Measurements from ENCODE around the gene CEP41.
"Not testable (repeated sequence)": the region's sequence is repeated elsewhere in the genome, so short reads cannot be mapped to it uniquely, and the experiment has no call there.

The CEP41 gene

DNA sequence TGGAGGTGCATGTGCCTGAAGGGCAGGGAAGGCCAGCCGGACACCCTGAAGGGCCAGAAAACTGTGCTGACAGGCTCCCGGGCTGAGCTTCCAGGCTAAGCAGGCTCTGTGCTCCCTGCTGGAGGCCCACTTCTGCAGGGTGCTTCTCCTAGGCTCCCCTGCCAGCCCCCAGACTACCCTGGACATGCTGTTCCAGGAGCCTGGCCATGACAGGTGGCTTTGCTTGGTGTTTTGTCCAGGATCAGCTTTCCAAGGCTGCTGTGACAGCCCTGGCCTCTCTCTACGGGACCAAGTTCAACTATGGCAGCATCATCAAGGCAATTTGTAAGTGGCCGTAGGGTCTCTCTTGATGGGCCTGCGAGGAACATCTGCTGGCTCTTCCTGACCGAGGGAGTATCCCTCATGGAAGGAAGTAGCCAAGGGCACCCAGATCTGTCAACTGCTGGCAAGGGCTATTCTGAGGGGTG lies 55.2 kb downstream of the CEP41 start:
- DNase-seq = no peak

DNA sequence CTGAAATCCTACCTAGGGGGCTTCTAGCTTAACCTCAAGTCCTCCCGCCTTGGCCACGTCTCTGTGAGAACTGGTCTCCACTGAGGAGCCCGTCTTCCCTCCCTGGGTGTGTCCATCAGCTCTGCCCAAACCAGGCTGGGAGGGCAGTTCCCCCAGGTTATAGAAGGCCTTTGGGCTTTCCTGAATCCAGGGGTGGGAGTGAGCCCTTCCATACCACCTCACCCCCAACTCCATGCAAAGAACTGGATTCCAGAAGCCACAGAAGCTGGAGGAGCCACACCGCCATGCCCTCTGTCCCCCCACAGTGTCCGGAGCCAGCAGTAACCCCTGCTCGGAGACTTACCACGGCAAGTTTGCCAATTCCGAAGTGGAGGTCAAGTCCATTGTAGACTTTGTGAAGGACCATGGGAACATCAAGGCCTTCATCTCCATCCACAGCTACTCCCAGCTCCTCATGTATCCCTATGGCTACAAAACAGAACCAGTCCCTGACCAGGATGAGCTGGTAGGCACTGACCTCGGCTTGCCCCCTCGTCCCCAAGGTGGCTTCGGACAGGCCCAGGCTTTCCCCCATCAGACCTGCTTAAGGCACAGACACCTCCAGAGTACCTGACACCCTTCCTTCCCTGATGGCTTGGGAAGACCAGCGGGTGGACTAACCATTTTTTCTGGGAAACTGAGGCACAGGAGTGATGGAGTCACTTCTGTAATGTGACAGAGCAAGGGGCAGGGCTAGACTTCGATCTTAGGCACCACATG lies 55.8 kb downstream of the CEP41 start:
- no peak for DNase-seq

DNA sequence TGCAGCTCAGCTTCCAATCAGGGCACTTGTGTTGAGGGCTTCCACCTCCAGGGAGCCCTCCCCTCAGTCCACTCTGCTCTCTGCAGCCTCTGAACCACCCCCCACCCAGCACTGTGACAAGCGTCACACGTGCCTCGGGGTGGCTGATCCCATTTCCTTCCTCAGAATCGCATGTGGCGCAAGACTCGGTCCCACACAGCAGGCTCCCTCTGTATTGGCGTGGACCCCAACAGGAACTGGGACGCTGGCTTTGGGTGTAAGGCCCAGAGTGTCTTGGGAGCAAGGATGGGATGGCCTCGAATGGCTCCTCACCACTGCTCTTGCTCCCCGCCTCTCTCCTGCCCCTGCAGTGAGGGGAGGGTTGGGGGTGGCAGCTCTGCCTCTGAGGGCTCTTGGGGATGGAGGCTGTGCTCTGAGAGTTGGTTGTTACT lies 56.4 kb downstream of the CEP41 start:
- DNase-seq = no peak

DNA sequence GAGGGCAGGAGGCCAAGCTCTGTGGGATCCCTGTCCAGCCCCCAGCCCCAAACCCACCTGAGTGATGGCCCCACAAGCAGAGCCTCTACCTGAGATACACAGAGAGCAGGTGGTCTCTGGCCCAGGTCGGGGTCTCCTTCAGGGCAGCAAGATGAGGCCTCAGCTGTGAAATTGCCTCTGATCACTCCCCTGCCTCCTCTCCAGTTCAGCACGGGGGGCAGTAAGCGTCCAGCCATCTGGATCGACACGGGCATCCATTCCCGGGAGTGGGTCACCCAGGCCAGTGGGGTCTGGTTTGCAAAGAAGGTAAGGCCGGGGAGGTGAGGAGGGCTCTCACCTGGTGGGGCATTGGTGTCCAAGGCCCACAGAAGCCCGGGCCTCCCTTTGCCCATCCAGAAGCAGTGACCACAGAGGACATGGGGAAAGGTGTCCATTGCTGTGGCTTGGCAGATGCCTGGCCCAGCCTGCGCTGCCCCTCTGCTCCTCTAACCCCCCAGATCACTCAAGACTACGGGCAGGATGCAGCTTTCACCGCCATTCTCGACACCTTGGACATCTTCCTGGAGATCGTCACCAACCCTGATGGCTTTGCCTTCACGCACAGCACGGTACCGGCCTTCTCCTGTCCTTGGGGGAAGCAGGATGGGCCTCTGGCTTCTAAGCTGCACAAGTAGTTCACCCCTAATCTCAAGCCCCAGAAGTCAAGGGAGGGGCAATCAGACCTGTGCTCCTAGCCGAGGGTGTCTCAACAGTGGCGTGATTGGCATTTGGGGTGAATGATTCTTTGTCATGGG lies 57.4 kb downstream of the CEP41 start:
- no peak for DNase-seq

DNA sequence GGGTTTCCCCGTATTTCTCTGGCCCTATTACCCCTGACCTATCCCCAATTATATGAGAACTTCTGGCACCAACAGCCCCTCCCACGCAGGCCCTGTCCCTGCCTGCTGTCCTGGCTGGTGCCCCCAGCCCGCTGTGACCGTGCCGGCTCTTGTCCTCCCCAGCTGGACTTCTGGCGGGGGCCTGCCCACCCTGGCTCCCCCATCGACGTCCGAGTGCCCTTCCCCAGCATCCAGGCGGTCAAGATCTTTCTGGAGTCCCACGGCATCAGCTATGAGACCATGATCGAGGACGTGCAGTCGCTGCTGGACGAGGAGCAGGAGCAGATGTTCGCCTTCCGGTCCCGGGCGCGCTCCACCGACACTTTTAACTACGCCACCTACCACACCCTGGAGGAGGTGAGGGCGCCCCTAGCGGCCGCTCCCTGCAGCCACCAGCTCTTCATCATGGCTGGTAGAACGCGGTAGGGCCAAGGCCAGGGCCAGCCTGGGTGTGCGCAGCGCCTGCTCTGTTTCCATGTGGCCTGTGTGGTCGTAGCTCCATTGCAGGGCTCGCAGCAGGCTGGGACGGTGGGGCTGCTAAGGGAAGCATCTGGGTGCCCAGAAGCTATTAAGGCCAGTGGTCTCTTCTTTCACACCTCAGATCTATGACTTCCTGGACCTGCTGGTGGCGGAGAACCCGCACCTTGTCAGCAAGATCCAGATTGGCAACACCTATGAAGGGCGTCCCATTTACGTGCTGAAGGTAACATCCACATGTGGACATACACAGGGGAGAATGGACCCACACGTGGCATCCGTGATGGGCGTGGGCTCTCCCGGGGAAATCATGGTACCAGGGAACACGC lies 59.1 kb downstream of the CEP41 start:
- DNase-seq = no peak

DNA sequence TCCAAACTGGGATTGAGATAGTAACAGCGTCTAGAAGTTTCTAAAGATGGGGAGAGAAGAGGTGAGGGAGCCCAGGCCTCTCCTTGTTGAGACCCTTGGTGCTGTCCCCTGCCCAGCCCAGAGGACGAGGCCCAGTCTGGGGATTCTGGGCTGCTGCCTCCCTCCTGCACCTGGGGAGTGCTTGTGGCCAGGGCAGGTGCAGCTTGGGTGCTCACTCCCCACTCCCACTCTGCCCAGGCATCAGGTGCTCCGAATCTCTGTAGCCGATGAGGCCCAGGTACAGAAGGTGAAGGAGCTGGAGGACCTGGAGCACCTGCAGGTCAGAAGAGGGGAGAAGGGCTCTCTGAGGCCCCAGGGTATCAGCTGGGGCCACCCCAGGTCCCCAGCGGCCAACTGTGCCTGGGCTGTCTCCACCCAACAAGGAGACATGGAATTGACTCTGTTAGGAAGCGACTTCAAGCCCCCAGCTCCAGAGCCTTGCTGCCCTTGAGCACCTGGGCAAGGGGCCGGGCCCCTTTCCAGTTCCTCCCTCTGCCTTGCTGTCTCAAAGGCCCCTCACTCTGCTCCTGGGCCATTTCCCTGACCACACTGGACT lies 59.9 kb downstream of the CEP41 start:
- no peak for DNase-seq

DNA sequence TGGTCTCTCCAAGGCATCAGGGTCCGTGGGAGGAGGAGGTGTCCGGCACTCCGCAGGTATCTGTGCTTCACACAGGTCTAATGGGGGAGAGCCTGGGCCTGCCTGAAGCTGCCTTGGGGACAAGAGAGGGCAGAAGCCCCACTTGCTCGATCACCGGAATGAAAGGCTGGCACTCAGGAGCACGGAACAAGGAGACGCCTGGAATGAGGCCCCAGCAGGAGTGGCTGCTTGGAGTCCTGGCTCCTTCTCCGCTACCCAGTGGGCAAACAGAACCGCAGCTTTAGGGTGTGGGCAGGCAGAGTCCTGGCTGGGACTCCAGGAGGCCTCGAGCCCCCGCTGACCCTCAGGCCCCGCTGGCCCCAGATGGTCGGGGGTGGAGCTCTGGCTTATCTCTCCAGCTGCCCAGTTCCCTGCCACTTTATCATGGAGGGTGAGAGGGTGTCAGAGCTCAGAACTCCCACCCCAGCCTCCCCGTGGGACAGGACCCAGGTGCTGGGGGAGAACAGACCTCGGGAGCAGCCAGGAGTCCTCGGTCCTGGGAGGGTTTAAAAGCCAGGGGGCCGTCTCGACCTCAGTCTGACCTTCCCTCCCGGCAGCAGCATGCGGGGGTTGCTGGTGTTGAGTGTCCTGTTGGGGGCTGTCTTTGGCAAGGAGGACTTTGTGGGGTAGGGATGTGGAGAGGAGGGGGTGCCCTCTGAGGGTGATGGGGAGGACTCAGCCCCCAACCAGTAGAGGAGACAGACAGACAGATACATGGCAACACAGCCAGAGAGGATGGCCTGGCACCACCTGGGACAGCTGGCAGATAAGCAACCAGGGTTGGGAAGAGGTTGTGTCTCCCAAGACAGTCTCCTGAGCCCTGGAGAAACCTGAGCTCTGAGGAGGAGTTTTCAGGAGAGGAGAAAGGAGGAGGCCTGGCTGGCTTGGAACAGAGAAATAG lies 60.6 kb downstream of the CEP41 start, which contains the start of gene CPA1:
Gene CPA1, plus strand, starts transcription at position 574 of the 940 bp plus-strand sequence. Its CDS starts 27 bp downstream, at position 601.
- DNase-seq = no peak

DNA sequence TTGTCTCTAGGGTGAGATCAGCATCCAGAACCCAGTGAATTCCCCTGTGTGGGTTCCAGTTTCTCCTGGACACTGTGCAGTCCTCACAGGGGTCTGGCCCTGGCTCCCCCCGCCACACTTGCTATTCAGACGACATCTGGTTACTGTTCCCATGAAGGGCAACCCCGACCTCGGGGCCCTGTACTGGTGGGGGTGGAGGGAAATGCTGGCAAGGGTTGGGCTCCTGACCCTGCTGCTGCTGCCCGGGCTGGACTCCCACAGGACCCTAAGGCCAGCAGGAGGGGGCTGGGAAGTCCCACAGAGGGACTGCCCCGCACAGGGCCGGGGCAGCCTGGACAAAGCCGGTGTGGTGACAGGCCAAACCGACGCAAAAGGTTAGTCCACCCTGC lies 61.3 kb downstream of the CEP41 start:
- DNase-seq = no peak

DNA sequence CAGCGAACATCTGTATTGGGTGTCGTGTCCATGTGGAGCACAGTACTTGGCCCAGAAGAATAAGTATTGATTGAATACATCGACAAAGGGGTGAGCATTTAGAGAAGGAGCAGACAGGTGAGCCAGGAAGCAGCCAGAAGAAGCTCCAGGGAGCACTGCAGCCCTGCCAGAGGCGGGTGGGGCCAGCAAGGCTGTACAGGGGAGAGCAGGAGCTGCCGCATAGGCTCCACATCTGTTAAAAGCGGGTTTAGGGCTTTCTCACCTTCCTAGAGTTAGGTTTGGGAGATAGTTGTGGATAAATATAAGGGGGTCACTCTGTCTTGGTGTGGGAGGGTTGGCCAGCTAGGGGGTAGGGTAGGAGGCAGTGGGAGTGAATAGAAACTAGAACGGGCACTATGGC lies 61.8 kb downstream of the CEP41 start:
- no peak for DNase-seq

DNA sequence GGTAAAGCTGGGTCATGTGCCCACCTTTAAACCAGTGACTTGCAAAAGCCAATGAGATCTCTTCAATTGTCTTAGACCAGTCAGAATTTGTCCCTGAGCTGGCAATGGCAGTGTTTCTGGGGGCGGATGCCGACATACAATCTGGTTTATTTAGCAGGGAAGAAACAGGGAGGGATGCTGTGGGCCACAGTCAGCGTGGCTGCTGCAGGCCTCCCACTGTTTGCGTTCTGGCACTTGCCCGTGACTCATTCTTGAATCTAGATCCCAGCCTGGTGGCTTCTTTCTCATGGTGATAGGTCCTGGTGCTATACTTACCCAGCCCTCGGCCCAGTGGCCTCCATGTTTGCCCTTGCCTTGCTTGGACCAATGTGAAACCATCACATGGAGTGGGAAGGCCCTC lies 63.6 kb downstream of the CEP41 start:
- DNase-seq = no peak

DNA sequence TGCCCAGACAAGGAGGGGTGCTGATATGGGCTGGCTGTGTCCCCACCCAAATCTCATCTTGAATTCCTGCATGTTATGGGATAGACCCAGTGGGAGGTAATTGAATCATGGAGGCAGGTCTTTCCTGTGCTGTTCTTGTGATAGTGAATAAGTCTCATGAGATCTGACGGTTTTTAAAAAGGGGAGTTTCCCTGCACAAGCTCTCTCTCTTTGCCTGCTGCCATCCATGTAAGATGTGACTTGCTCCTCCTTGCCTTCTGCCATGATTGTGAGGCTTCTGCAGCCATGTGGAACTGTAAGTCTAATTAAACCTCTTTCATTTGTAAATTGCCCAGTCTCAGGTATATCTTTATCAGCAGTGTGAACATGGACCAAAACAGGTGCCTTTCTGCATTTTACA lies 64.4 kb downstream of the CEP41 start:
- DNase-seq = not testable (repeated sequence)

DNA sequence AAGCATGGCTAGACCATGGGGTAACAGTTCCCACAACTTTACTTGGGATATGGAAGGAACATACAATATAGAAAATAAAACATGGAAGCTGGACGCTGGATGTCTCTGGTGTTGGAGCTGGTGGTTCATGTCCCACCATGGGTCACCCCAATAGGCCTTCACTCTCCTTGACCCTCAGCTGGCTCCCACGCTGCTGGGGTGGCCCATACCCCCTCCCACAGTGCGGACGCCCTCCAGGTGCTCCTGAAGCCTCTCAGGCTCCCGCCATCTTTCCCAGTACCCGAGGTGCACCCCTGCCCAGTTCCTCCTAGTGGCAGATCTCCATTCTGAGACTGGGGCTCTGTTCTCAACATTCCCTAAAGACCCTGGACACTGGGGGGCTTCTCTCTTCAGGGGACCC lies 66.3 kb downstream of the CEP41 start:
- DNase-seq = no peak

DNA sequence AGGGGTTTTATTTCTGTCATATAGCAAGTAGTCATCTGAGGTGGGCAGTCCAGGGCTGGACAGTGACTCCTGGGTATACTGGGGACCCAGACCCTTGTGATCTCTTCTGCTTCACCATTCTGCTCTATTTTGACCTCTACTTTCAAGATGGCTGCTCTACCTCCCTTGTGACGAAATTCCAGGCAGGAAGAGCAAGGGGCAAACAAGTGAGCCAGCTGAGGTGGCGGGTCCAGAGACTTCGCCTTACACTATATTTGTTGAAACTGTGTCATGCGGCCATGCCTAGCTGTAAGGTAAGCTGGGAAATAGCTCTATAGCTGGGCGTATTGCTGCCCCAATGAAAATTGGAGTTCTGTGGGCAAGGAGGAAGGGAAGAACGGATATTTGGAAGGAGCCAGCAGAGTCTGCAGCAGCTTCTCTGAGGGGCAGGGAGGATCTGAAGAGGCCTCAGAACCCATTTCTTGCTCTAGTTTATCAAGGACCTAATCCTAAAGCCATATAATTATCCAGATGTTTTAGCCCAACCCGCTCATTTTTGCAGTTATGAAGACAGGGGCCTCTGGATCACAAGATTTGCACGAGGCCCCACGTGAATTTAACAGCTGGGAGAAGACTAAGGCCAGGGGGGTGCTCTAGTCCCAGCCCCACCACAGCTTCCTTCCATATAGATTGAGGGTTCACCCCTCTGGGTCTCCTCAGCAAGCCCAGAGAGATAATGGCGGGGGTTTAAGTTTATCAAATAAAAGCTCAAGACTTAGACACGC lies 68.2 kb downstream of the CEP41 start:
- DNase-seq = no peak

DNA sequence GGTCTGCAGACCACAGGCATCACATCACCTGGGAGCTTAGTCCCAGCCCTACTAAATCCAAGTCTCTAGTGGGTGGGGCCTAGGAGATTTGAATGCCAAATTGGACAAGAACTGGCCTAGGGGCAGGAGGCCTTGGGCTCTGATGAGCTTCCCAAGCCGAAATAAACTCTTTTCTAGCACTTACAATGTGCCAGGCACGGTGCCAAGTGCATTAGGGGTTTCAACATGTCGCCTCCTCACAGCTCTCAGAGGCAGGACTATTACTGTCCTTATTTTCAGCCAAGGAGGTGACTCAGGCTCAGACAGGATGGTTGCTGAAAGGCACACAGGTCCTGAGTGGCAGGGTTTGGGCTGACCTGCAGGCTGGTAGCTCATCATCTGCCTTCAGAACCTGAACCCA lies 69.8 kb downstream of the CEP41 start:
- DNase-seq = no peak

DNA sequence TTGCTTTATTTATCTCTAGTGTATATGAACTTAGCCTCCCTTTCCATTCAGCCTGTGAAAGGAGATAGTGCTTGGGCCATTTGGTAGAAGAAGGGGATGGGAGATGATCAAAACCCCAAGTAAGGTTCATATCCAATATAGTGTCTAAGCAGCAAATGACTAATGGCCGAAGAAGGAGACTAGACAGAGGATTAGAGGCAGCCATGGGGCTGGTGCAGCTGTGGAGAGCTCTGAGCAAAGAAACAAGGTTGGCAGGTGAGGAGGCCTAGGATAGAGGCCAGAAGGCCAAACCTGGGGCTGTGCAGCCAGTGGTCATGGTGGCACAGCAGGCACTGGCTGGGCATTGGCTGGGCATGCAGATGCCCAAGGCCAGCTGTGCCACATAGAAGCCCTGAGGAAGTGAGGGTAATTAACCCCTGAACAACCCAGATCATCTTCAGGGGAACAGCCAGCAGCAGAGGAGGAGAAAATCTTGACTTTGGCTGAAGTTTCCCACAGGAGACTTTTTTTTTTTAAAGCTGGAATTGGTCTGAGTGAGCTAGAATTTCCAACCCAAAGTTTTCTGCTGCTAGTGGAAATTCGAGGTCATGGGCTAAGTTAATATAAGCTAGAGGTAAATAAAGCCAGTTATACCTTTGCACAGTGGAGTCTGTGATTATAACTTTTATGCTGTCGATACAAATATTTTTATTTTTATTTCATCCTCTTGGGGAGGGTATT lies 70.8 kb downstream of the CEP41 start:
- DNase-seq = no peak

DNA sequence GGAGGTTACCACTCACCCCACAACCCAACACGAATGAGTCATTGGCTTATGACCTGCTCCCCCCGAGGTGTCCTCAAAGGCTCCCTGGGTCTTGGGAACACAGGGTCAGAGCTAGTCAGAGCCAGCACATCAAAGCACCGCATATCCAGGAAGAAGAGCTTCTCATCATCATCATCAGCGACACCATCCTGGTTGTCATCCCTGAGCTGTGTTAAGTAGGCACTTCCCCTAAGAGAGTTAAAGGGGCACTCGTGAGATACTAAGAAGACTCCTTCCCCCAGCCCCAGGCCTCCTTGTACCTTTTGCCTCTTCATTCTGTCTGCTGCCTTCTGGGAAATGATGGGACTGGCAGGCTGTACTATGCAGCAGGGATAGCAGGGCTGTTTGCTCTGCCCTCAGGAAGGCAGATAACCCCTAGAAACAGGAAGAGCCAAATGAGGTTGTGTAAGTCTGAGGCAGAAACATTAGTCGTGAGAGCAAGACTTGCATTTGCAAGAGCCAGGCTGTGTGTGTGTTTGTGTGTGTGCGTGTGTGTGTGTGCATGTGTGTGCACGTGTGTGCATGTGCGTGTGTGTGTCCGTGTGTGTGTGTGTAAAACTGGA lies 71.6 kb downstream of the CEP41 start:
- DNase-seq = no peak

DNA sequence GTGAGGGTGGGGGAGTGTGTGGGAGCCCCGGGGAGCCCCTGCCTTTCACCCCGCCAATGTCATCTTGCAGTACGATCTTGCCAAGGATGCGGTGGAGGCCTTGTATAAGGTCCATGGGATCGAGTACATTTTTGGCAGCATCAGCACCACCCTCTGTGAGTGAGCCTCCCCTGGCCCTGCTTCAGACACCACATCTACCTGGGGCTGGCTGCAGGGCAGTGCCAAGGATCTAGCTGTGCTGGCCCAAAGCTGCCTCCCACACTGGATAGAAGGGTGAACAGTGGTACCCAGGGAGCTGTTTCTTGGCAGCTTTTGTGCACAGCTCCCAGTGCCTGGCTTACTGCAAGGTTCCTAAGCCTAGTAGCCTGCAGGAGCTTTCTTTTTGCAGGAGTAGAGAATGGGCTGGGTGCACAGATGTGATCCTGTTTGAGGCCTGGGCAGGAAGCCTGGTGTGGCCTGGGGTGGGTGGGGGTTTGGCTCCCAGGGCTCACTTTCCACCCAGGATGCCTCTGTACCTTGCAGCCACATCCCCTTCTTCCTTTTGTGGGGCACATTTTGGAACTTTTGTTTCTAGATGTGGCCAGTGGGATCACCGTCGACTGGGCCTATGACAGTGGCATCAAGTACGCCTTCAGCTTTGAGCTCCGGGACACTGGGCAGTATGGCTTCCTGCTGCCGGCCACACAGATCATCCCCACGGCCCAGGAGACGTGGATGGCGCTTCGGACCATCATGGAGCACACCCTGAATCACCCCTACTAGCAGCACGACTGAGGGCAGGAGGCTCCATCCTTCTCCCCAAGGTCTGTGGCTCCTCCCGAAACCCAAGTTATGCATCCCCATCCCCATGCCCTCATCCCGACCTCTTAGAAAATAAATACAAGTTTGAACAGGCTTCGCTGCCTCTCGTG lies 72.7 kb downstream of the CEP41 start:
- DNase-seq = no peak

DNA sequence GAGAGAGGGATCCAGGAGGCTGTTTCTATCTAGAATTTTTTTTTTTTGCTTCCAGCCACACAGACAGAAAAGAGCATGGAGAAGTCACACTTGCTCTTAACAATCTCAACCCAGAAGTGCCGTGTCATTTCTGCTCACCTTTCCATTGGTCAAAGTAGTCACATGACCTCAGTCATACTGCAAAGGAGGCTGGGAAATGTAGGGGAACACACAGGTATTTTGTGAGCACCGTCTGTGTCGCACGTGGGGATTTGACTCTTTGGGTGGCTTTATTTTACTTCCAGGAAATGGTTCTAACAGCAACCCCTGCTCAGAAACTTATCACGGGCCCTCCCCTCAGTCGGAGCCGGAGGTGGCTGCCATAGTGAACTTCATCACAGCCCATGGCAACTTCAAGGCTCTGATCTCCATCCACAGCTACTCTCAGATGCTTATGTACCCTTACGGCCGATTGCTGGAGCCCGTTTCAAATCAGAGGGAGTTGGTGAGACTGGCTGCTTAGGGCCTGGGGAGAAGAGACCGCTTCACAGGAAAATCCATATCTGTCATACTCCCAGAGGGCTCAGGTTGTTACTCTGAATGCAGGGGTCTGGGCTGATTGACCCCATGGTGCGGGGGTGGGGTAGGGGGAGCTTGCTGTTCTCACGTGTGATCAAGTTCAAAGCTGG lies 73.6 kb downstream of the CEP41 start:
- DNase-seq = no peak

Measured in stimulated activated naive CD4-positive, alpha-beta T cell treated with Interleukin-2 at 50 U/mL for 16 hours (primary cell).